Peyer's patch (tissue), 4 donors: ENCODE data around the gene POLR2F. TPM values are rescaled to one million over a fixed set of nuclear protein-coding genes. Genes with fewer than 3 reads are reported as not detected.
"Not testable (repeated sequence)": the region's sequence is repeated elsewhere in the genome, so short reads cannot be mapped to it uniquely, and the experiment has no call there.

ENCODE experiments used
- DNase-seq, 3 donors: peaks; one replicate each; pipeline ENCODE4 v3.0.0-alpha.2; 2017 to 2019
- H3K27ac ChIP-seq, 4 donors: fragments of 200-600 bp; sonication (generic); one replicate each; pipeline ENCODE4 v1.5.1; 2016 to 2019
- H3K27me3 ChIP-seq, 2 donors: fragments of 200-600 bp; sonication (generic); one replicate each; pipeline ENCODE4 v1.5.1; 2019
- H3K36me3 ChIP-seq, 3 donors: fragments of 200-600 bp; sonication (generic); one replicate each; pipeline ENCODE4 v1.5.1; 2016 to 2019
- H3K4me1 ChIP-seq, 4 donors: fragments of 200-600 bp; sonication (generic); one replicate each; pipeline ENCODE4 v1.5.1; 2016 to 2019
- H3K4me3 ChIP-seq, 4 donors: fragments of 200-600 bp; sonication (generic); 1 replicate in 3 of 4; 2 replicates in 1 of 4; pipeline ENCODE4 v1.5.1; 2016 to 2019; ENCODE audit warnings: mild to moderate bottlenecking in 1 of 4
- H3K9me3 ChIP-seq, 4 donors: fragments of 200-600 bp; sonication (generic); one replicate each; pipeline ENCODE4 v1.5.1; 2016 to 2019; ENCODE audit warnings: mild to moderate bottlenecking in 1 of 4
- POLR2A ChIP-seq, 2 donors: fragments of 450-650 bp; IDR thresholded peaks; one replicate each; pipeline ENCODE4 v1.5.1; 2017; ENCODE audit warnings: antibody characterized with exemption in 2 of 2, mild to moderate bottlenecking in 2 of 2, moderate library complexity in 2 of 2
- total RNA-seq, 4 donors: library from RNA; depleted of rRNA; stranded (reverse); fragments of >200 nt; gene quantifications; one replicate each; pipeline ENCODE4 v1.1.0, GENCODE V29; 2016
- TF ChIP-seq, protein P1 (sequence below), 6 experiments: fragments of 450-650 bp in 4 of 6; fragments of 200-600 bp in 2 of 6; sonication (generic) in 1 of 6; IDR thresholded peaks; one replicate each; pipeline ENCODE4 v1.5.1; 2017 to 2019; ENCODE audit warnings: antibody characterized with exemption in 6 of 6, mild to moderate bottlenecking in 3 of 6, moderate library complexity in 1 of 6

Gene POLR2F
- total RNA-seq, 4 donors from 2014 or later: 51.1 to 97.4 (median 55.2) TPM

DNA sequence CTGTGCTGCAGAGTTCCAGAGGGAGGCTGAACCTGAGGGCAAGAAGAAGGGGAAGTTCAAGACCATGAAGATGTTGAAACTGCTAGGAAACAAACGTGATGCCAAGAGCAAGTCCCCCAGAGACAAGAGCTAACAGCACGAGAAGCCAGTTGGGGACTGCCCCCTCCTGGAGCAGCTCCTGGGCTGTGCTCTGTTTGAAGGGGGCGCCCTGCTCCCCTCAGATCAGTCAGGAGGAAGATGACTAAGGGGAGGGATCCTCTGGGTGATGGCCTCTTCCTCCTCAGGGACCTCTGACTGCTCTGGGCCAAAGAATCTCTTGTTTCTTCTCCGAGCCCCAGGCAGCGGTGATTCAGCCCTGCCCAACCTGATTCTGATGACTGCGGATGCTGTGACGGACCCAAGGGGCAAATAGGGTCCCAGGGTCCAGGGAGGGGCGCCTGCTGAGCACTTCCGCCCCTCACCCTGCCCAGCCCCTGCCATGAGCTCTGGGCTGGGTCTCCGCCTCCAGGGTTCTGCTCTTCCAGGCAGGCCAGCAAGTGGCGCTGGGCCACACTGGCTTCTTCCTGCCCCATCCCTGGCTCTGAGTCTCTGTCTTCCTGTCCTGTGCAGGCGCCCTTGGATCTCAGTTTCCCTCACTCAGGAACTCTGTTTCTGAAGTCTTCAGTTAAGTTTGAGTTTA is 12.7 kb upstream of the POLR2F start:
- H3K27ac ChIP-seq: no peak overlapping the region
- DNase-seq: no peak
- no peak overlapping the region for H3K4me3 ChIP-seq
- TF ChIP-seq, protein P1, sequence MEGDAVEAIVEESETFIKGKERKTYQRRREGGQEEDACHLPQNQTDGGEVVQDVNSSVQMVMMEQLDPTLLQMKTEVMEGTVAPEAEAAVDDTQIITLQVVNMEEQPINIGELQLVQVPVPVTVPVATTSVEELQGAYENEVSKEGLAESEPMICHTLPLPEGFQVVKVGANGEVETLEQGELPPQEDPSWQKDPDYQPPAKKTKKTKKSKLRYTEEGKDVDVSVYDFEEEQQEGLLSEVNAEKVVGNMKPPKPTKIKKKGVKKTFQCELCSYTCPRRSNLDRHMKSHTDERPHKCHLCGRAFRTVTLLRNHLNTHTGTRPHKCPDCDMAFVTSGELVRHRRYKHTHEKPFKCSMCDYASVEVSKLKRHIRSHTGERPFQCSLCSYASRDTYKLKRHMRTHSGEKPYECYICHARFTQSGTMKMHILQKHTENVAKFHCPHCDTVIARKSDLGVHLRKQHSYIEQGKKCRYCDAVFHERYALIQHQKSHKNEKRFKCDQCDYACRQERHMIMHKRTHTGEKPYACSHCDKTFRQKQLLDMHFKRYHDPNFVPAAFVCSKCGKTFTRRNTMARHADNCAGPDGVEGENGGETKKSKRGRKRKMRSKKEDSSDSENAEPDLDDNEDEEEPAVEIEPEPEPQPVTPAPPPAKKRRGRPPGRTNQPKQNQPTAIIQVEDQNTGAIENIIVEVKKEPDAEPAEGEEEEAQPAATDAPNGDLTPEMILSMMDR (IDR thresholded peaks at IDR 0.05): no peak
- no peak for TF ChIP-seq POLR2A (IDR thresholded peaks at IDR 0.05)
- H3K9me3 ChIP-seq: no peaks in the 10 kb centered on the region
- H3K36me3 ChIP-seq: peaks cover 0 to 52% (median 0%) of the 10 kb centered on the region in 3 donors
- H3K4me1 ChIP-seq: no peaks in the 10 kb centered on the region
- H3K27me3 ChIP-seq: no peaks in the 10 kb centered on the region

DNA sequence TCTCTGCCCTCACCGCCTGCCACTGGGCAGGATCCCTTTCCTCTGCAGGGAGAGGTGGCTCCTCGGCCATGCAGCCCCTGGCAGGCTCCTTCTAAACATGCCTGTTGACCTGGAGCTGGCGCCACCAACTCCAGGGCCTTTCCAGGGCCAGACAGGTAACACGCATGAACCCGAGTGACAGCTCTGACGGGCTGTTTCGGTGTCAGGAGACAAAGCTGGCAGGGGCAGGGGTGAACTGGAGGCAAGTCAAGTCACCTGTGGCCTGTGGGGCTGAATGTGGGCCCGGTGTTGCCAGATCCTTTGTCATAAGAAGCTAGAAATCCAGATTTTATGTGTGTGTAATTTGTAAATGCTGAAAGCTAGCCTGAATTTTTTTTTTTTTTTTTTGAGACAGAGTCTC is 11.4 kb upstream of the POLR2F start:
- Histone ChIP-seq H3K27me3 (no peaks in the 10 kb centered on the region), H3K27ac (no peak overlapping the region), H3K4me3 (no peak overlapping the region), H3K4me1 (no peaks in the 10 kb centered on the region), H3K9me3 (no peaks in the 10 kb centered on the region), H3K36me3 (peaks cover 0 to 45% (median 0%) of the 10 kb centered on the region in 3 donors)
- no peak for DNase-seq
- TF ChIP-seq POLR2A (IDR thresholded peaks at IDR 0.05): no peak
- TF ChIP-seq, protein P1 (IDR thresholded peaks at IDR 0.05): no peak

DNA sequence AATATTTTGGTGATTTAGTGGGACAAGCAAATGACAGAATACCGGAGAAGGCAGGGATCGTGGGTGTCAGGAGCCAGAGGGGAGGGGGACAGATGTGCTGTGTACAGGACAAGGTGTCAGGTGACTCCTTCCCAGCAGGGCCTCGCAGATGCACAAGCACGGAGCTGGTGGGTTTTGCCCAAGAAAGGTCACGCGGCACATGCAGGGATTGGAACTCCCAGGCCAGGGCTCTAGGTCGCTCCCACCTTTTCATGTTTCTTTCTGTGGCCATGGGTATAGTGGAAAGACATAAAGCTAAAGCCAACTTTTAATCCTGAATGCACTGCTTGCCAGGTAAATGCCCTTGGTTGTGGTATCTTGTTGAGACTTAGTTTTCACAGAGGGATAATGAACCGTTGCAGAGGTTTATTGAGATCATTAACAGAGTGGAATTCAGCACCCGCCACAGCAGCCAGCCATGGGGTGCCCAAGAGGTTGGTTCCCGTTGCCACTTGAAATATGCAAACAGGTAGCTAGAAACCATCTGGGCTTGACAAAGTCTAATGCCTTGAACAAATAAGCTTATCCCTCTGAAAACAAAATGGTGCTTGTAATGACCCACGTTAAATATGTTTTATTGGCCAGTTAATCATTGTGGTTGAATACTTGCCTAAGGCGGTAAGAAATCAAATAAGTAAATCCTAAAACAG is 10.2 kb upstream of the POLR2F start:
- Histone ChIP-seq H3K27me3 (no peaks in the 10 kb centered on the region), H3K36me3 (peaks cover 0 to 36% (median 0%) of the 10 kb centered on the region in 3 donors), H3K27ac (no peak overlapping the region), H3K4me1 (no peaks in the 10 kb centered on the region), H3K9me3 (no peaks in the 10 kb centered on the region), H3K4me3 (no peak overlapping the region)
- TF ChIP-seq POLR2A (IDR thresholded peaks at IDR 0.05): no peak
- TF ChIP-seq, protein P1 (IDR thresholded peaks at IDR 0.05): no peak
- no peak for DNase-seq

DNA sequence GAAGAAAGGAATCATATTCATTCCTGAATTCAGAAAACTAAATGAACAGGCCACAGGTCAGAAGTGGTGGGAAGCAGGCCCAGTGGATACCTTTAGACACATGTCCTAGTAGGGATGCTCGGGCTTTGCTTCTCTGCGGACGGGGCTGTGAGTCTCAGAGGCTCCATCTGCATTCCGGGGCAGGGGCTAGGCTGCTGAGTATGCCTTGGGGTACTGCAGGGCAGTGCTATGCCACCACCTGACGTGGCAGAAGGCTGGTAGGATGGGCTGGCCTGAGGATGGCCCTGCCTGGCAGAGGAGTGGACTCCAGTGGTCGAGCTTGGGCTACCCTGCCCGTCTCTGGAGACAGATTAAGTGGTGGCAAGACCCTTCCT is 9.7 kb upstream of the POLR2F start:
- H3K27ac ChIP-seq: no peak overlapping the region
- no peaks in the 10 kb centered on the region for H3K4me1 ChIP-seq
- H3K27me3 ChIP-seq: no peaks in the 10 kb centered on the region
- peaks cover 0 to 32% (median 0%) of the 10 kb centered on the region in 3 donors for H3K36me3 ChIP-seq
- H3K9me3 ChIP-seq: no peaks in the 10 kb centered on the region
- TF ChIP-seq, protein P1 (IDR thresholded peaks at IDR 0.05): no peak
- no peak for TF ChIP-seq POLR2A (IDR thresholded peaks at IDR 0.05)
- no peak overlapping the region for H3K4me3 ChIP-seq
- DNase-seq: no peak

DNA sequence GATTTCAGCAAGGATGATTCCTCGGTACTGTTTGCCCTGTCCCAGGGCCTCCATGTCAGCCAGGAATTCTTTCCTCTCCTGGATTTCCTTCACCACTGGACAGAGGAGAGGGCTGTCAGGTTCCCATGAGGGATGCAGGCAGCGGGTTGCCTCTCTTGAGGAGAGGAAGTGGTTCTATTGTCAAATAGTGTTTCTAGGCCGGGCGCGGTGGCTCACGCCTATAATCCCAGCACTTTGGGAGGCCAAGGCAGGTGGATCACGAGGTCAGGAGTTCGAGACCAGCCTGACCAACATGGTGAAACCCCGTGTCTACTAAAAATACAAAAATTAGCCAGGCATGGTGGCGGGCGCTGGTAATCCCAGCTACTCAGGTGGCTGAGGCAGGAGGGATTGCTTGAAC is 9.1 kb upstream of the POLR2F start:
- not testable (repeated sequence) for DNase-seq, H3K9me3 ChIP-seq, H3K4me3 ChIP-seq, H3K27ac ChIP-seq, H3K27me3 ChIP-seq, H3K4me1 ChIP-seq
- H3K36me3 ChIP-seq: peaks cover 0 to 26% (median 0%) of the 10 kb centered on the region in 3 donors

DNA sequence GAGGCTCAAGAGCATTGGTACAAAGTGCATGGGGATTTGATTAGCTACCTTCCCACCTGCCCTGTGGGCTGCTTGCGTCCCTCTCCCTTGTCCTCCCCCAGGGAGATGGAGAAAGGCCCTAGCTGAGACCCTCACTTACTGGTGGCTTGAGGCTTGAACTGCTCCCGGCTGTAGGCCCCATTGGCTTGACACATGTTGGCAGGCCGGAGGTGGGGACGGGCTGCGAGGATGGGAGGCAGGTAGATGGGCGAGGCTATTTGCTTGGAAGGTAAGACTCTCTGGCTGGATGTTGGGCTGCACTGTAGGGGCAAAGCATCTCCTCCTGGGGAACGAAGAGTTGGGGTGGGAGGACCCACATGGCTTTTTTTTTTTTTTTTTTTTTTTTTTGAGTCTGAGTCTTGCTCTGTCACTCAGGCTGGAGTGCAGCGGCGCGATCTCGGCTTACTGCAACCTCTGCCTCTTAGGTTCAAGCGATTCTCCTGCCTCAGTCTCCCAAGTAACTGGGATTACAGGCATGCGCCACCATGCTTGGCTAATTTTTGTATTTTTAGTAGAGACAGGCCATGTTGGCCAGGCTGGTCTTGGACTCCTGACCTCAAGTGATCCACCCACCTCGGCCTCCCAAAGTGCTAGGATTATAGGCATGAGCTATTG is 6.2 kb upstream of the POLR2F start:
- H3K9me3 ChIP-seq, H3K27ac ChIP-seq, H3K36me3 ChIP-seq, H3K4me1 ChIP-seq, DNase-seq, H3K4me3 ChIP-seq, H3K27me3 ChIP-seq: not testable (repeated sequence)
